ENCODE measurements around the gene PIEZO2. TPM values are rescaled to one million over a fixed set of nuclear protein-coding genes. Genes with fewer than 3 reads are reported as not detected.

The PIEZO2 gene
- total RNA-seq, 1 donor from 2014 or later = 256 TPM

- DNase-seq (ENCODE audit: low read depth in 2 of 2) = no peak
Observed at GRCh38 chr18:11070593-11070992, 78.8 kb downstream of the PIEZO2 start.

- DNase-seq (ENCODE audit: low read depth in 2 of 2) = no peak
Observed at GRCh38 chr18:11066038-11066437, 83.3 kb downstream of the PIEZO2 start.

GRCh38 chr18:11064727-11065460, 84.5 kb downstream of the PIEZO2 start:
- DNase-seq (ENCODE audit: low read depth in 2 of 2) = peak; percentile 66 to 89

GRCh38 chr18:11064106-11064505, 85.3 kb downstream of the PIEZO2 start:
- DNase-seq (ENCODE audit: low read depth in 2 of 2) = peak in 1 of 2 donors; percentile 33

- DNase-seq (ENCODE audit: low read depth in 2 of 2) = no peak
Observed at GRCh38 chr18:11055721-11056120, 93.6 kb downstream of the PIEZO2 start.

GRCh38 chr18:11054497-11054896, 94.9 kb downstream of the PIEZO2 start:
- no peak for DNase-seq (ENCODE audit: low read depth in 2 of 2)

GRCh38 chr18:11053293-11053692, 96.1 kb downstream of the PIEZO2 start:
- DNase-seq (ENCODE audit: low read depth in 2 of 2) = no peak

- DNase-seq (ENCODE audit: low read depth in 2 of 2) = no peak
Observed at GRCh38 chr18:11052800-11053199, 96.6 kb downstream of the PIEZO2 start.

- DNase-seq (ENCODE audit: low read depth in 2 of 2) = no peak
Observed at GRCh38 chr18:11051462-11051861, 97.9 kb downstream of the PIEZO2 start.

GRCh38 chr18:11050966-11051365, 98.4 kb downstream of the PIEZO2 start:
- no peak for DNase-seq (ENCODE audit: low read depth in 2 of 2)

GRCh38 chr18:11047817-11048216, 101.6 kb downstream of the PIEZO2 start:
- DNase-seq (ENCODE audit: low read depth in 2 of 2) = no peak

GRCh38 chr18:11047156-11047555, 102.2 kb downstream of the PIEZO2 start:
- no peak for DNase-seq (ENCODE audit: low read depth in 2 of 2)

- DNase-seq (ENCODE audit: low read depth in 2 of 2) = no peak
Observed at GRCh38 chr18:11046140-11046539, 103.2 kb downstream of the PIEZO2 start.

GRCh38 chr18:11043694-11044093, 105.7 kb downstream of the PIEZO2 start:
- DNase-seq (ENCODE audit: low read depth in 2 of 2) = no peak

- DNase-seq (ENCODE audit: low read depth in 2 of 2) = peak; percentile 85 to 94
Observed at GRCh38 chr18:11042247-11042646, 107.1 kb downstream of the PIEZO2 start.

GRCh38 chr18:11040823-11041656, 108.3 kb downstream of the PIEZO2 start:
- DNase-seq (ENCODE audit: low read depth in 2 of 2) = peak; percentile 66 to 88

GRCh38 chr18:11040359-11040758, 109.0 kb downstream of the PIEZO2 start:
- DNase-seq (ENCODE audit: low read depth in 2 of 2) = peak in 1 of 2 donors; percentile 35

- DNase-seq (ENCODE audit: low read depth in 2 of 2) = no peak
Observed at GRCh38 chr18:11037533-11038240, 111.7 kb downstream of the PIEZO2 start.

- DNase-seq (ENCODE audit: low read depth in 2 of 2) = no peak
Observed at GRCh38 chr18:11035814-11036495, 113.4 kb downstream of the PIEZO2 start.

- peak in 1 of 2 donors; percentile 62 for DNase-seq (ENCODE audit: low read depth in 2 of 2)
Observed at GRCh38 chr18:11035376-11035775, 114.0 kb downstream of the PIEZO2 start.

- peak; percentile 26 to 60 for DNase-seq (ENCODE audit: low read depth in 2 of 2)
Observed at GRCh38 chr18:11034884-11035283, 114.5 kb downstream of the PIEZO2 start.

All from lung microvascular endothelial cell (primary cell).